GM12878 (cell line): ENCODE measurements around the gene CUL9. TPM values are rescaled to one million over a fixed set of nuclear protein-coding genes. Genes with fewer than 3 reads are reported as not detected.
A peak's percentile ranks its signal among the peaks of the same experiment; 100 is the strongest.

ENCODE experiments used
- ATAC-seq: fragments of 200-7000 bp; cut with Tn5 transposase; 3 replicates; pipeline ENCODE4 v1.9.1; 2020; ENCODE audit warnings: mild to moderate bottlenecking, moderate library complexity
- BruUV-seq: library from RNA; stranded (reverse); fragments of 400-500 nt; replicated peaks from 2 replicates; lab custom pipeline; 2021; lab: Mats Ljungman, UMichigan
- CTCF ChIA-PET: fragments of 300-600 bp; sonication (Branson Sonifier 250); formaldehyde crosslinking; extraction: SDS; loops from one replicate; lab custom pipeline; 2021; ENCODE audit warnings: inconsistent platforms; lab: Yijun Ruan, JAX
- POLR2A ChIA-PET: fragments of 350-600 bp; formaldehyde crosslinking; extraction: SDS; loops from one replicate; lab custom pipeline; 2021; ENCODE audit warnings: inconsistent platforms; lab: Charles Lee
- RAD21 ChIA-PET: fragments of 300-600 bp; sonication (Branson Sonifier 250); formaldehyde crosslinking; loops from one replicate; lab custom pipeline; 2023; ENCODE audit warnings: antibody characterized with exemption; ENCODE audit not compliant: unreplicated experiment; lab: Charles Lee
- SMC1A ChIA-PET: fragments of 300-600 bp; sonication (Branson Sonifier 250); formaldehyde crosslinking; loops from one replicate; lab custom pipeline; 2023; ENCODE audit not compliant: unreplicated experiment, uncharacterized antibody; lab: Charles Lee
- DNase-seq: peaks from one replicate; pipeline ENCODE4 v3.0.0-alpha.2; 2011; ENCODE audit warnings: low read depth, low spot score
- FAIRE-seq: peaks from 3 replicates; lab custom pipeline; 2011; peaks lifted over from hg19 to GRCh38; lab: Jason Lieb, UNC
- H2AFZ ChIP-seq: 2 replicates; pipeline ENCODE4 v1.6.0; 2011; ENCODE audit warnings: low read depth, low read length, control low read depth; ENCODE audit not compliant: control insufficient read depth
- H3K27ac ChIP-seq: 2 replicates; pipeline ENCODE4 v1.5.1; 2011; ENCODE audit warnings: control low read depth; ENCODE audit not compliant: control insufficient read depth, insufficient read depth
- H3K27me3 ChIP-seq, 2 experiments: replicated peaks in 1 of 2; 2 replicates each; pipeline versions ENCODE4 v1.6.0 to v1.6.1; 2011; ENCODE audit warnings: low read length in 1 of 2; ENCODE audit not compliant: control insufficient read depth in 2 of 2, insufficient read depth in 2 of 2
- H3K36me3 ChIP-seq, 2 experiments: 2 replicates each; pipeline ENCODE4 v1.5.1; 2011; ENCODE audit warnings: low read length in 1 of 2; ENCODE audit not compliant: control insufficient read depth in 2 of 2, insufficient read depth in 2 of 2
- H3K4me1 ChIP-seq: 2 replicates; pipeline ENCODE4 v1.6.1; 2011; ENCODE audit warnings: mild to moderate bottlenecking, low read length, moderate library complexity, mixed read lengths; ENCODE audit not compliant: control insufficient read depth, insufficient read depth
- H3K4me2 ChIP-seq: 2 replicates; pipeline ENCODE4 v1.6.0; 2011; ENCODE audit warnings: control low read depth; ENCODE audit not compliant: control insufficient read depth, insufficient read depth
- H3K4me3 ChIP-seq: fragments of 200-600 bp; sonication (generic); 2 replicates; pipeline ENCODE4 v1.5.1; 2016
- H3K79me2 ChIP-seq: 2 replicates; pipeline ENCODE4 v1.6.0; 2011; ENCODE audit warnings: low read length; ENCODE audit not compliant: control insufficient read depth, insufficient read depth
- H3K9ac ChIP-seq: 2 replicates; pipeline ENCODE4 v1.8.0; 2011; ENCODE audit warnings: low read length, control low read depth, mixed read lengths; ENCODE audit not compliant: control insufficient read depth, insufficient read depth
- H3K9me3 ChIP-seq: replicated peaks from 3 replicates; pipeline ENCODE4 v1.5.1; 2011; ENCODE audit warnings: mild to moderate bottlenecking, low read length; ENCODE audit not compliant: control insufficient read depth, insufficient read depth
- H4K20me1 ChIP-seq: 2 replicates; pipeline ENCODE4 v1.6.0; 2011; ENCODE audit not compliant: control insufficient read depth, insufficient read depth
- SRF ChIP-seq, 2 experiments: IDR thresholded peaks; 2 replicates each; pipeline ENCODE4 v1.6.1; 2011; ENCODE audit warnings: low read depth in 2 of 2, low read length in 2 of 2, mild to moderate bottlenecking in 1 of 2, moderate library complexity in 1 of 2
- YY1 ChIP-seq: IDR thresholded peaks from 2 replicates; pipeline ENCODE4 v1.6.1; 2011; ENCODE audit warnings: low read depth, mild to moderate bottlenecking, low read length
- WGBS: methylation state at CpG from one replicate; pipeline ENCODE4 v1.1.6; 2016; ENCODE audit warnings: low lambda C conversion rate; ENCODE audit not compliant: insufficient replicate concordance, insufficient coverage; ENCODE audit errors: missing lambda C conversion rate; 5-methylcytosine and 5-hydroxymethylcytosine counted together
- in situ Hi-C: fragments of 300-500 bp; cut with MboI; formaldehyde crosslinking; loops from 9 replicates; pipeline ENCODE4 v1.14.3; 2018; ENCODE audit warnings: mixed read lengths
- intact Hi-C: fragments of 100-400 bp; cut with micrococcal nuclease; formaldehyde crosslinking; loops from one replicate; pipeline ENCODE4 v1.14.2; 2022; ENCODE audit not compliant: unreplicated experiment
- polyA plus RNA-seq, 11 experiments: library from polyadenylated mRNA; depleted of rRNA in 4 of 11; unstranded in 6 of 11; stranded (reverse) in 5 of 11; fragments of >200 nt; fragmentation: Nextera tagmentation in 4 of 11; fragmentation: Illumina TruSeq in 1 of 11; extraction: Ambion mirVana in 4 of 11; extraction: Trizol in 1 of 11; gene quantifications; 1 replicate in 1 of 11; 2 replicates in 10 of 11; pipeline versions ENCODE4 v1.2.1 to v1.2.3, GENCODE V29; 2011 to 2016; ENCODE audit warnings: inconsistent platforms in 2 of 11, missing spikeins in 2 of 11, low read depth in 1 of 11
- total RNA-seq, 4 experiments: library from RNA; depleted of rRNA in 3 of 4; stranded (reverse); fragments of >200 nt in 3 of 4; fragmentation: Illumina TruSeq in 1 of 4; extraction: Trizol in 1 of 4; gene quantifications; 2 replicates each; pipeline versions ENCODE4 v1.2.1 to v1.2.3, GENCODE V29; 2013 to 2021

The CUL9 gene
- total and polyA plus RNA-seq, 10 of the 15 experiments (the other 5 are each of a cell fraction or from before 2014, with no cell fraction given) = 1.2 to 48.3 (median 17.2) TPM

DNA sequence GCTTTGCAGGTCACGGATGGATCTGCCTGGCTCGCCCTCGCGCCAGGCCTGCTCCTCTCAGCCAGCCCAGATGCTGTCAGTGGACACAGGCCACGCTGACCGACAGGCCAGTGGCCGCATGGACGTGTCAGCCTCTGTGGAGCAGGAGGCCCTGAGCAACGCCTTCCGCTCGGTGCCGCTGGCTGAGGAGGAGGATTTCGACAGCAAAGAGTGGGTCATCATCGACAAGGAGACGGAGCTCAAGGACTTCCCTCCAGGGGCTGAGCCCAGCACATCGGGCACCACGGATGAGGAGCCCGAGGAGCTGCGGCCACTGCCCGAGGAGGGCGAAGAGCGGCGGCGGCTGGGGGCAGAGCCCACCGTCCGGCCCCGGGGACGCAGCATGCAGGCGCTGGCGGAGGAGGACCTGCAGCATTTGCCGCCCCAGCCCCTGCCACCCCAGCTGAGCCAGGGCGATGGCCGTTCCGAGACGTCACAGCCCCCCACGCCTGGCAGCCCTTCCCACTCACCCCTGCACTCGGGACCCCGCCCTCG is 80.9 kb downstream of the CUL9 start:
- in situ Hi-C loops = no loop called here
- intact Hi-C loops = loop anchor here (1.0 to 2.0 kb wide), 5 partner anchors 72 to 243 kb away; no protein-coding TSS in a partner anchor
- ATAC-seq (no peak), DNase-seq (no peak), FAIRE-seq (no peak)
- no peak overlapping the region for H3K4me2 ChIP-seq
- TF ChIP-seq YY1 (no peak), SRF (IDR thresholded peaks at IDR 0.05; ENCODE audit: low read depth in 2 of 2, low read length in 2 of 2) (0 out of 4 replicates have a peak, but pooled peaks of 1 of the 2 experiments have one; percentile 9)
- no peaks in the 10 kb centered on the region for H3K9me3 ChIP-seq
- POLR2A ChIA-PET = interaction anchor here (0.7 kb wide), 1 partner anchor 26 kb away, joined by 3 read pairs; no protein-coding TSS in a partner anchor
- no peak overlapping the region for H3K27ac ChIP-seq
- no peak overlapping the region for H3K4me3 ChIP-seq
- H3K27me3 ChIP-seq = no peaks in the 10 kb centered on the region; a peak in 1 of 4 replicates
- no peak overlapping the region for H2AFZ ChIP-seq
- CTCF ChIA-PET = interaction anchor here (0.8 to 6.1 kb wide), 10 partner anchors 24 to 243 kb away, joined by 3 to 56 read pairs (median 13); partner anchors contain the start of gene DNPH1
- H3K9ac ChIP-seq = no peak overlapping the region
- BruUV-seq = no TSS peak
- H3K36me3 ChIP-seq = no peaks in the 10 kb centered on the region
- 61% methylated on average over 38 of the region's 39 CpGs for WGBS
- H3K4me1 ChIP-seq = peaks cover 2% of the 10 kb centered on the region; the same call in 1 of the 2 replicates
- no peaks in the 10 kb centered on the region for H4K20me1 ChIP-seq
- RAD21 ChIA-PET = interaction anchor here (0.6 to 6.9 kb wide), 8 partner anchors 46 to 244 kb away, joined by 3 to 44 read pairs (median 10); partner anchors contain the start of gene CRIP3
- SMC1A ChIA-PET = interaction anchor here (1.2 to 3.1 kb wide), 6 partner anchors 10 to 247 kb away, joined by 3 to 16 read pairs (median 4); partner anchors contain the start of genes DNPH1 and LRRC73
- no peaks in the 10 kb centered on the region for H3K79me2 ChIP-seq
